ENCODE results near the gene ABCC11.

DNA sequence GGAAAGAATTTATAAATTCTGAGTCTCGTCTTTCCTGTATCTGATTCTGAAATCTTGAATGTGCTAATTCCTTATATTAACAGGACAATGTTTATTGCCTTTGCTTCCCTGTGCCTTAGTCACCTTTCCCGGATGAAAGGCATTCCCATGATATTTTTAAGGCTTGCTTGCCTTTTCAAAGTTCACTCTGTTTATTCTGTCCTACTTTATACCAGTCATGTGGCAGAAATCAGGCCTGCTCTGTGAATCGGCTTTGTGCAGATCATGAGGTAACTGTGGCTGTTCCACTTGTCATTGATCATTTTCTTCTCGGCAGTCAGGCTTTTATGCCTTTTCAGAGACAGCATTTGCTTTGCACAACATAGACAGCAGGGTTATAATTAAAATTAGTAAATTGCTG is 28.8 kb upstream of the ABCC11 start:
- TF ChIP-seq CTCF (conservative IDR thresholded peaks at IDR 0.05) (no peak), ZFX (IDR thresholded peaks at IDR 0.05) (no peak)
